CD4-positive, alpha-beta T cell treated with Interleukin-17A for 4 hours (primary cell): ENCODE results near the gene TRABD2A.

Experiments
- DNase-seq: peaks from one replicate; pipeline ENCODE4 v3.0.0-alpha.2; 2020; ENCODE audit warnings: mixed read lengths

TRABD2A gene

GRCh38 chr2:84847326-84848050, 33.4 kb downstream of the TRABD2A start:
- DNase-seq, result no peak

DNA sequence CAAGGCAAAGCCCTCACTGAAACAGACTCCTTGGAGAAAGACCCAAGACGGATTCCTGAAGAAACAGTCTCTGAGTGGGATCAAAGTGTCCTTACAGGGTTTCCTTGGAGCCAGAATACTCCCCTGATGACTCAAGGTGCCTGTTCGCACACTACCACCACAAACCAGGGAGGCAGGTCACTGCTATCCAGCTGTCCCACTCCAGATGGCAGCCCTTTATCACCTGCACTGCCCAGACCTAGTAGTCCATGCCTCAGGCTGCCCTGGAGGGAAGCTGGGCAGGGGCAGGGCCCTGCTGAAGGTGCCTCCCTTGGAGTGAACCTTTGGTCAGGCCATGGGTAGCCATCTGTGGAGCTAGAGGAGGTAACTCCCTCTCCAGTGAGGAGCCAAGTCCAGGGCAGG, 34.1 kb downstream of the TRABD2A start:
- DNase-seq, result no peak

DNA sequence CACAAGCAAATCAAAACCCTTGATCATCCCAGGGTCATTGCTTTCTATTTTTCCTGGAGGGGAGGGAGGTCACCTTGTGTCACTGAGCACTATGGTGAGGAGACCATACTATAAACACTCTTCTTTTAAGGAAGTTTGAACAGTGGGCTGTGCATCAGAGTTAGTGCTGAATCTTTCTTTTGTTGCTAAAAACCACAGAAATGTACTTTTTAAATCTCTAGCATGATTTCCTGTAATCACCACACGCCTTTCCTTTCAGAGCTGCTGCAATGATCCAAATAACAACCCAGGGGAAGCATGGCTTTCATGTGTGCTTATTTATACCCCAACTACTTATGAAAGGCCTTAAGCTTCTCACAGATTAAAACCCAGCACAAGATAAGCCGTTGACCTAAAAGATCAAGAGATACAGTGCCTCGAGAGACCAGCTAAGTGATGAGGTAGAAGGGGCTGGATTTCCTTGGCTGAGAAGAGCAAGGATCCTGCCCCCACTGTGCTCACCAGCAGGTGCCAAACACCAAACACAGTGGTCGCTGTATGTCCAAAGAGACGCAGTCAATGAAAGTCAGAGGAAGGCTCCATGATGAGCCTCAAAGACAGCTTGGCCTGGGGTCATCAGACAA, 34.7 kb downstream of the TRABD2A start:
- peak; percentile 61 for DNase-seq

DNA sequence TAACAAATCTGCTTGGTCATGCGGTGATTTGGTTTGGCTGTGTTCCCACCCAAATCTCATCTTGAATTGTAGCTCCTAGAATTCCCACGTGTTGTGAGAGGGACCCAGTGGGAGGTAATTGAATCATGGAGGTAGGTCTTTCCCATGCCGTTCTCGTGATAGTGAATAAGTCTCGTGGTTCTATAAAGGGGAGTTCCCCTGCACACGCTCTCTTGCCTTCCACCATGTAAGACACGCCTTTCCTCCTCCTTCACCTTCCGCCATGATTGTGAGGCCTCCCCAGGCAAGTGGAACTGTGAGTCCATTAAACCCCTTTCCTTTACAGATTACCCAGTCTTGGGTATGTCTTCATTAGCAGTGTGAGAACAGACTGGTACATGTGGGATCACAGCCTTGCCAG, 36.7 kb downstream of the TRABD2A start:
- no peak for DNase-seq

DNA sequence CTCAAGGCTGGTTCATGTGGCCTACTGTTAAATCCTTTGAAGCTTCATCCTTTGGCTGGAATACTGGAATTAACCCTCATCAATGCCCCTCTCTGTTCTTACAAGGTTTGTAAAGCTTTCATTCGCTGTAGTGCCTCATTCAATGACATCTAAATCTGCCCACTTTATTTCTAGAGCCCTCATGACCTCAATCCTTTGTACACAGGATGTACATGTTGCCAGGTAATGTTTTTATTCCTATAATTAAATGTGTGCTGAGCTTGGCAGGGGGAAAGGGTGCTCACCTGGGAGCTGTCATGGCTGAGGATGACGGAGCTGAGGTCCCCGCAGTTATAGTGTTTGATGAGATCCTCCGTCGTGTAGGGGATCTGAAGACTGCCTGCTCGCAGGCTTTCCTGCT, 39.3 kb downstream of the TRABD2A start:
- peak; percentile 44 for DNase-seq

DNA sequence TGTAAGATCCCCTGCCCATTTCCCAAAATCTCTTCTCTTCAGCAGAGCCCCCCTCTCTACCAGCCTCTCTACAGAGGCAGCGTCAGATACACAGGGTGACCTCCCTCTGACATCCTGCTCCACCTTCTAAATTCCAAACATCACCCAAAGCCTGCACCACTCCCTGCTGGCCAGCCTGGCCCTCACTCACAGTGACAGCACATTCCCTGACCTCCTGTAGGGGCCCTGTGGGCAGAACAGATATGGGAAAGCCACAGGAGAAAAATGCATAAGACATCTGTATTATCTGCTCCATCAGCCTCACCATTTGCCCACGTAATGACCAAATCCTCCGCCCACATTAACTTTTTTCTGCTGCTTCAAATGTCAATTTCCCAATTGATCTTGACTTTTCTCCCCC, 40.6 kb downstream of the TRABD2A start:
- DNase-seq, result no peak

- DNase-seq, result no peak
Observed at GRCh38 chr2:84839851-84840250, 41.0 kb downstream of the TRABD2A start.

GRCh38 chr2:84838434-84839145, 42.3 kb downstream of the TRABD2A start:
- DNase-seq, result no peak

GRCh38 chr2:84836215-84836614, 44.7 kb downstream of the TRABD2A start:
- DNase-seq, result no peak

- no peak for DNase-seq
Observed at GRCh38 chr2:84833481-84834150, 47.3 kb downstream of the TRABD2A start.

DNA sequence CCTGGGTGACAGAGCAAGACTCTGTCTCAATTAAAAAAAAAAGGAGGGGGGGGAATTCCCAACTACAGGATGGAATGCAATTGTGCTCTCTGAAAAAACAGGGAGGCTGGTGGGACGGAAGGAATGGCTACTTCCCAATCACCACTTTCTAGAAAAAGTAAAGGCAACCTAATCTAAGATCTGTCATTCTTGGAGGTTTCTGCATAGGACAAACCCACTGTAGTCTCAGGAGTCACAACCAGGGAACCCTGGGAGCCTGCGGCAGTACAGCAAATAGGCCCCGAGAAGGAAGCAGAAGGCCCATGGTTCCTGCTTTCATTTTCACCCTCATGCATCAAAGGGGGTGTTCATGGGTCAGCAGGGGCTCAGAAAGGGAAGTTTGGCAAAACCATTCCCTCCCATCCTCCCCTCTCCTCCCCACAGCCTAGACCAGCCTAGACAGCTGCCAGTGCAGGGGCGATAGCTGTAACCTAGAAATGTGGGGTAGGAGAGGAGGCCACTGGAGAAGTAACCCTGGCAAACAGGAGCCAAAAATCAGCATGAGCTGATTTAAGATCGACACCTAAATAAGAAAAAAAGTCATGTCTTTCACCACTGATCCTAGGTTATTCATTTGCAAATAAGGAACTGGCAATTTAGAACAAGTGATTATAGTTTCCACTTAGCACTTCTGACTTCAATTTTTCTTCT, 48.0 kb downstream of the TRABD2A start:
- peak; percentile 60 for DNase-seq

- no peak for DNase-seq
Observed at GRCh38 chr2:84830758-84831500, 50.0 kb downstream of the TRABD2A start.

GRCh38 chr2:84830095-84830494, 50.8 kb downstream of the TRABD2A start:
- no peak for DNase-seq

GRCh38 chr2:84829693-84830092, 51.2 kb downstream of the TRABD2A start:
- DNase-seq, result no peak

- no peak for DNase-seq
Observed at GRCh38 chr2:84827978-84828575, 52.8 kb downstream of the TRABD2A start.

DNA sequence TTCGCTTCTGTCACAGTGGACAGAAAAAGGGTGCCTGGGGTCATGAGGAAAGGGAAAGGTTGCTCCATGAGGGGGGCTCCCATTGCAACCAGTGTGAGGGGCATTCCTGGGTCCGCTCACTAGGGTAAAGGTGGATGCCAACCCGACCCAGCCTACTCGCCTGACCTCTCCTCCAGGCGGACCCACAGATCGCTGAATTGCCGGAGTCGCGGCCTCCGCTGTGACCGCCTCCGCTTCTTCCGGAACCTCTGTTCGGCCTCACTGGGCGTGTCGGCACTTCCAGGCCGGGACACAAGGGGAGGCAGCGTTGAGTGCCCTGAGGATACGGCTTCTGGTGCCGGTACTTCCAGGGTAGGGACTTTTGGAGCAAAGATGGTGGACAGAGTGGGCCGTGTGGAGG, 57.1 kb downstream of the TRABD2A start:
- DNase-seq, result no peak

DNA sequence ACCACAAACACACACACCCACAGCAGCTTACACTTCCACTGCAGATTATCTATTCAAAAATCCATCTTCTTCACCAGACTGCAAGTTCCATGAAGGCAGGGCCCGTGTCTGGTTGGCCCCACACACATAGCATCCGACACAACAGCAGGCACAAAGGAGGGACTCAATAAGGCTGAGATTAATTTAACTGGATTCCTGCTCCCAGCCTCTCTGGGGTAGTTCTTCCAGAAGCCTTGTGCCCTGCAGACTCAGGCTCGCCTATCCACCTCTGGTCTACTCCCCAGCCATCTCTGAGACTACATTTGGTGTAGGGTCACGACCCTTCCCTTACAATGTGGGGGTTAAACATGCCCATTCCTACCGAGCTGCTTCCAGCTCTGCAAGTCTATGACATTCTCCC, 57.7 kb downstream of the TRABD2A start:
- DNase-seq, result no peak

DNA sequence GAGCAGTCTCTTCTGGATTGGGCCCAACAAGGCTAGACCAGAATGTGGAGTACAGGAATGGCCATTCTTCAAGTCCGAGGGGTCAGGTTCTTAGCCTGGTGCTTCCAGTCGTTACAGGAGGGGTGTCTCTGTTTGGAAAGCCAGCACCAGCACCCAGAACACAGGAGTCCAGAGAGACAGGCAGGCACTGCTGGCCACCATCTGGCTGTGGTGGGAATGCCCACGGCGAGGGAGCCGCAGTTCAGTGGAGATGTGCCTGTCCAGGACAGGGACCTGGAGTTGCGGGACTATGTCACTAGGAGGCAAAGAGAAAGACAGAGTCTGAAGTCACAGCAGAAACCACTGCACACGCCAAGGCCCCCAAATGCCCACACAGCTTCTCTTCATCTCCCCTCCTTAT, 59.1 kb downstream of the TRABD2A start:
- DNase-seq, result no peak

DNA sequence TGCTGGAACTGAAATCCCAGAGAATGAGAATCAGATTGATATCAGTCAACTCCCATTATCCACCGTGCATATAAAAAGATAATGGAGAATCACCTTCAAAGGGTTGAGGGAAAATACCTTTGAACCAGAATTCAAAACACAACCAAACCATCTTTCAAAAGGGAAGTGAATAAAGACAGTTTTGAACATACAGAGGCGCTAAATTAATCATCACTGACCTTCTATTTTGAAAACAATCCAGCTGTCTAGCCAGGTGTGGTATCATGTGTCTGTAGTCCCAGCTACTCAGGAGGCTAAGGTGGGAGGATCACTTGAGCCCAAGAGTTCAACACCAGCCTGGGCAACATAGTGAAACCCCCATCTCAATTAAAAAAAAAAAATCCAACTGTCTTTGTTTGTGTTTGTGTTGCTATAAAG, 63.6 kb downstream of the TRABD2A start:
- DNase-seq, result no peak

GRCh38 chr2:84816426-84817026, 64.4 kb downstream of the TRABD2A start:
- no peak for DNase-seq

- DNase-seq, result no peak
Observed at GRCh38 chr2:84815146-84815545, 65.7 kb downstream of the TRABD2A start.
